GM18499 (cell line): ENCODE results near the gene ECHDC3.
A peak's percentile ranks its signal among the peaks of the same experiment; 100 is the strongest.
"Not testable (repeated sequence)": the region's sequence is repeated elsewhere in the genome, so short reads cannot be mapped to it uniquely, and the experiment has no call there.

ENCODE experiments used
- ATAC-seq: cut with Tn5 transposase; IDR thresholded peaks from one replicate; pipeline ENCODE4 v1.9.1; 2021; ENCODE audit warnings: moderate number of reproducible peaks; ENCODE audit not compliant: insufficient read depth, unreplicated experiment

Gene ECHDC3

GRCh38 chr10:11715815-11716494 lies 26.2 kb upstream of the ECHDC3 start:
- no peak for ATAC-seq

- no peak for ATAC-seq
These were observed 25.5 kb upstream of the ECHDC3 start for GRCh38 chr10:11716686-11717085.

GRCh38 chr10:11719496-11720259 lies 22.5 kb upstream of the ECHDC3 start:
- no peak for ATAC-seq

GRCh38 chr10:11720260-11720741 lies 21.9 kb upstream of the ECHDC3 start:
- ATAC-seq = no peak

- no peak for ATAC-seq
These were observed 20.4 kb upstream of the ECHDC3 start for GRCh38 chr10:11721806-11722205.

- no peak for ATAC-seq
These were observed 18.8 kb upstream of the ECHDC3 start for GRCh38 chr10:11723359-11723758.

GRCh38 chr10:11724938-11725776 lies 17.0 kb upstream of the ECHDC3 start:
- ATAC-seq = peak; percentile 63

GRCh38 chr10:11725912-11726311 lies 16.3 kb upstream of the ECHDC3 start:
- ATAC-seq = no peak

- ATAC-seq = no peak
These were observed 14.6 kb upstream of the ECHDC3 start for GRCh38 chr10:11727563-11727962.

- ATAC-seq = no peak
These were observed 13.8 kb upstream of the ECHDC3 start for GRCh38 chr10:11728353-11728752.

- no peak for ATAC-seq
These were observed 12.3 kb upstream of the ECHDC3 start for GRCh38 chr10:11729790-11730315.

GRCh38 chr10:11730779-11731178 lies 11.4 kb upstream of the ECHDC3 start:
- no peak for ATAC-seq

- ATAC-seq = not testable (repeated sequence)
These were observed 5.4 kb upstream of the ECHDC3 start for GRCh38 chr10:11736767-11737166.

- not testable (repeated sequence) for ATAC-seq
These were observed 4.7 kb upstream of the ECHDC3 start for GRCh38 chr10:11737258-11738032.

GRCh38 chr10:11740907-11741306 lies 1.3 kb upstream of the ECHDC3 start:
- ATAC-seq = no peak

GRCh38 chr10:11741608-11742007 lies 574 bp upstream of the ECHDC3 start:
- ATAC-seq = no peak

GRCh38 chr10:11742779-11743298 lies 657 bp downstream of the ECHDC3 start:
- ATAC-seq = no peak

- ATAC-seq = no peak
These were observed 1.5 kb downstream of the ECHDC3 start for GRCh38 chr10:11743461-11744338.

GRCh38 chr10:11745045-11745444 lies 2.9 kb downstream of the ECHDC3 start:
- no peak for ATAC-seq
